Parathyroid adenoma (tissue), 2 donors: Measurements from ENCODE around the gene C14orf180.

Experiments
- H2AFZ ChIP-seq: fragments of 300-600 bp; sonication (generic); one replicate; pipeline ENCODE4 v1.7.0; 2017; ENCODE audit warnings: antibody characterized with exemption, mild to moderate bottlenecking
- H3K27ac ChIP-seq: fragments of 300-600 bp; sonication (generic); one replicate; pipeline ENCODE4 v1.7.0; 2017
- H3K27me3 ChIP-seq: fragments of 300-600 bp; sonication (generic); one replicate; pipeline ENCODE4 v1.7.0; 2017; ENCODE audit warnings: low read length; ENCODE audit not compliant: control insufficient read depth, insufficient read depth
- H3K36me3 ChIP-seq: fragments of 300-600 bp; sonication (generic); one replicate; pipeline ENCODE4 v1.7.0; 2017; ENCODE audit warnings: low read length; ENCODE audit not compliant: control insufficient read depth, insufficient read depth
- H3K4me1 ChIP-seq: fragments of 300-600 bp; sonication (generic); one replicate; pipeline ENCODE4 v1.7.0; 2017; ENCODE audit warnings: control low read depth
- H3K4me2 ChIP-seq: fragments of 300-600 bp; sonication (generic); one replicate; pipeline ENCODE4 v1.7.0; 2017; ENCODE audit warnings: low read length
- H3K4me3 ChIP-seq: fragments of 300-600 bp; sonication (generic); one replicate; pipeline ENCODE4 v1.7.0; 2017; ENCODE audit warnings: low read depth, low read length
- H3K79me2 ChIP-seq: fragments of 300-600 bp; sonication (generic); one replicate; pipeline ENCODE4 v1.7.0; 2017; ENCODE audit warnings: control low read depth
- H3K9ac ChIP-seq: fragments of 300-600 bp; sonication (generic); one replicate; pipeline ENCODE4 v1.7.0; 2017; ENCODE audit warnings: mild to moderate bottlenecking
- H3K9me3 ChIP-seq: fragments of 300-600 bp; sonication (generic); one replicate; pipeline ENCODE4 v1.7.0; 2017; ENCODE audit warnings: low read length; ENCODE audit not compliant: control insufficient read depth
- CTCF ChIP-seq: fragments of 300-600 bp; sonication (generic); IDR thresholded peaks from one replicate; pipeline ENCODE4 v1.7.0; 2017; ENCODE audit warnings: antibody characterized with exemption, mild to moderate bottlenecking
- donor health status: primary hyperparathyroidism.

C14orf180 gene

DNA sequence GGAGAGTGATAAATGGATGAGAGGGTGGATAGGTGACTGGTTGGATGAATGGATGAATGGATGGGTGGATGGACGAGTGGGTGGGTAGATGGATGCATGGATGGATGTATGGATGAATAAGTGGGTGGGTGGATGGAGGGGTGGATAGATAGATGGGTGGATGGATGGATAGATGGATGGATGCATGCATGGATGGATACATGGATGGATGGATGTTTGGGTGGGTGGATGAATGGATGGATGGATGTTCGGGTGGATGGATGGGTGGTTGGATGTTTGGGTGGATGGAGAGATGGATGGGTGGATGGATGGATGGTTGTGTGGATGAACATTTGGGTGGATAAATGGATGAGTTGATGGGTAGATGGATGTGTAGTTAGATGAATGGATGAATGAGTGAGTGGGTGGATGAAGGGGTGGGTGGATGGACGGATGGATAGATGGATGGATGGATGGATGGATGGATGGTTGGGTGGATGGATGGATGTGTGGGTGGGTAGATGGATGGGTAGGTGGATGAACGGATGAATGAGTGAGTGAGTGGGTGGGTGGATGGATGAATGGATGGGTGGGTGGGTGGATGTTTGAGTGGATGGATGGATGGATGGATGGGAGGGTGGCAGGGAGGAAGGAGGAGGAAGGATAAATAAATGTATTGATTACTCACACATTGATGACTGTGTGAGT lies 34.7 kb downstream of the C14orf180 start:
- no peak overlapping the region for H2AFZ ChIP-seq
- H3K36me3 ChIP-seq = no peaks in the 10 kb centered on the region
- no peak overlapping the region for H3K27ac ChIP-seq
- TF ChIP-seq CTCF = no peak
- no peaks in the 10 kb centered on the region for H3K4me1 ChIP-seq
- H3K27me3 ChIP-seq = no peaks in the 10 kb centered on the region
- H3K9ac ChIP-seq = no peak overlapping the region
- H3K9me3 ChIP-seq = no peaks in the 10 kb centered on the region
- H3K4me2 ChIP-seq = no peak overlapping the region
- no peaks in the 10 kb centered on the region for H3K79me2 ChIP-seq
- no peak overlapping the region for H3K4me3 ChIP-seq

- Histone ChIP-seq H3K4me2 (no peak overlapping the region), H3K36me3 (no peaks in the 10 kb centered on the region), H3K9me3 (no peaks in the 10 kb centered on the region), H3K9ac (no peak overlapping the region), H3K4me1 (no peaks in the 10 kb centered on the region), H3K27ac (no peak overlapping the region), H3K4me3 (no peak overlapping the region), H3K79me2 (no peaks in the 10 kb centered on the region), H3K27me3 (no peaks in the 10 kb centered on the region), H2AFZ (no peak overlapping the region)
- no peak for TF ChIP-seq CTCF
Measured at GRCh38 chr14:104624939-104625338, 45.4 kb downstream of the C14orf180 start.

- Histone ChIP-seq H3K4me3 (no peak overlapping the region), H3K4me1 (no peaks in the 10 kb centered on the region), H3K27me3 (no peaks in the 10 kb centered on the region), H3K36me3 (no peaks in the 10 kb centered on the region), H3K27ac (no peak overlapping the region), H3K9me3 (no peaks in the 10 kb centered on the region), H3K4me2 (no peak overlapping the region), H3K79me2 (no peaks in the 10 kb centered on the region), H2AFZ (no peak overlapping the region), H3K9ac (no peak overlapping the region)
- no peak for TF ChIP-seq CTCF
Measured at GRCh38 chr14:104632781-104633180, 53.2 kb downstream of the C14orf180 start.

DNA sequence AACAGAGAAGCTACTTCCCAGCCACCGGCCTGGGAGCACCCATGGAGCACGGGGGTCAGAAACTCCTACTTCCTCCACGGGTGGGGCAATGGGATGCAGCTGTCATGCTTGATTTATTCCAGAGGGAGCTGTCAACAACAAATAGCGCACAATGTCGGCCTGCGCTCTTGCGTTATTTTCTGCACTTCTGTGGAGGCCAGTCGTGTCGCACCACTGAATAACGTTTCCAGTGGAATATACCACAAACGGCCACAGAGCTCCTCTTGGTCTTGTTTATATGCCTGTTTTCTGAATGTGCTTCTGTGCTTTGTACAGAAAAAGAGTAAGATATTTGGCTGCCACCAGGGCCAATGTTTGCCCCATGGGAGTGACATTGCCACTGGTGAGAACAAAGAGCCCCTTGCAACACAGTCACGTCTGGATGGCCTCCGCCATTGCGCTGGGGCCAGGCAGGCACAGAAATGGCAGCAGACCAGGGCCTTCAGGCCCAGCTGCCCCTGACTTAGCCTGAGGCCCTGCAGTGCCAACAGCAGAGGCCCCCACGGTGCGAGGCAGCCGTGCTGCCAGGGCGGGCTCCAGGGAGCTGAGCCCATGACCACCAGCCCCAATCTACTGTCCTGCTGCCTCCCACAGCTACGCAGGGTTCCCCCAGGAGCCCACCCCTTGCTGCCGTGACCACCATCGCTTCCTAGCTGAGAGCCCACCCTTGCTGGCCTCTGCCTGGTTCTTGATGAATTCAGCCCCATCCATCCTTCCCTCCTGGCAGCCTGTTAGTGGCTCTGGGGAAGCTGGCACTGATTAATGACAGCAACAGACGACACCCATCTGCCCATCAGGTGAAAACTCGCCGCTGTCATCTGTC lies 53.9 kb downstream of the C14orf180 start:
- no peak for TF ChIP-seq CTCF
- Histone ChIP-seq H3K9me3 (no peaks in the 10 kb centered on the region), H2AFZ (no peak overlapping the region), H3K36me3 (no peaks in the 10 kb centered on the region), H3K9ac (no peak overlapping the region), H3K27ac (no peak overlapping the region), H3K27me3 (no peaks in the 10 kb centered on the region), H3K4me2 (no peak overlapping the region), H3K4me1 (no peaks in the 10 kb centered on the region), H3K4me3 (no peak overlapping the region), H3K79me2 (no peaks in the 10 kb centered on the region)
